ENCODE results near the gene KIF9. TPM values are rescaled to one million over a fixed set of nuclear protein-coding genes. Genes with fewer than 3 reads are reported as not detected.
A peak's percentile ranks its signal among the peaks of the same experiment; 100 is the strongest.
"Not testable (repeated sequence)": the region's sequence is repeated elsewhere in the genome, so short reads cannot be mapped to it uniquely, and the experiment has no call there.

KIF9 gene
- total RNA-seq, 1 donor from 2014 or later, result 6.9 TPM

- Histone ChIP-seq H3K4me1 (no peaks in the 10 kb centered on the region), H3K9me3 (no peaks in the 10 kb centered on the region), H3K36me3 (peaks cover 7% of the 10 kb centered on the region), H3K27ac (no peak overlapping the region), H3K4me3 (no peak overlapping the region), H3K27me3 (no peaks in the 10 kb centered on the region)
- no peak for TF ChIP-seq CTCF (IDR thresholded peaks at IDR 0.05)
- intact Hi-C loops (cut with DNase I), result no loop called here
- no peak for DNase-seq
- ATAC-seq, result no peak
Observed at GRCh38 chr3:47295322-47295721, 12.7 kb upstream of the KIF9 start.

GRCh38 chr3:47294392-47294791 is 11.8 kb upstream of the KIF9 start:
- intact Hi-C loops (cut with DNase I), result no loop called here
- no peak for DNase-seq

GRCh38 chr3:47293822-47294221 is 11.2 kb upstream of the KIF9 start:
- no peak overlapping the region for H3K27ac ChIP-seq
- no peaks in the 10 kb centered on the region for H3K27me3 ChIP-seq
- H3K4me3 ChIP-seq, result no peak overlapping the region
- H3K4me1 ChIP-seq, result no peaks in the 10 kb centered on the region
- no peak for TF ChIP-seq CTCF (IDR thresholded peaks at IDR 0.05)
- ATAC-seq, result no peak
- no peak for DNase-seq
- no peaks in the 10 kb centered on the region for H3K9me3 ChIP-seq
- peaks cover 12% of the 10 kb centered on the region for H3K36me3 ChIP-seq
- intact Hi-C loops (cut with DNase I), result no loop called here

More at GRCh38 chr3:47294392-47294791, 11.8 kb upstream of the KIF9 start:
- Histone ChIP-seq H3K4me1 (no peaks in the 10 kb centered on the region), H3K27ac (no peak overlapping the region), H3K9me3 (no peaks in the 10 kb centered on the region), H3K4me3 (no peak overlapping the region), H3K27me3 (no peaks in the 10 kb centered on the region), H3K36me3 (peaks cover 7% of the 10 kb centered on the region)
- TF ChIP-seq CTCF (IDR thresholded peaks at IDR 0.05), result no peak
- ATAC-seq, result no peak

- peaks cover 27% of the 10 kb centered on the region for H3K36me3 ChIP-seq
- intact Hi-C loops (cut with DNase I); DNase-seq; H3K27me3 ChIP-seq; H3K4me3 ChIP-seq; H3K9me3 ChIP-seq; H3K4me1 ChIP-seq; ATAC-seq; H3K27ac ChIP-seq: not testable (repeated sequence)
Observed at GRCh38 chr3:47291754-47292420, 9.3 kb upstream of the KIF9 start.

- no peak for DNase-seq
- ATAC-seq, result no peak
- H3K36me3 ChIP-seq, result peaks cover 27% of the 10 kb centered on the region
- no peak overlapping the region for H3K4me3 ChIP-seq
- no peak overlapping the region for H3K27ac ChIP-seq
- H3K4me1 ChIP-seq, result no peaks in the 10 kb centered on the region
- H3K9me3 ChIP-seq, result no peaks in the 10 kb centered on the region
- no peaks in the 10 kb centered on the region for H3K27me3 ChIP-seq
- intact Hi-C loops (cut with DNase I), result no loop called here
- TF ChIP-seq CTCF (IDR thresholded peaks at IDR 0.05), result no peak
Observed at GRCh38 chr3:47291158-47291753, 8.7 kb upstream of the KIF9 start.

- Histone ChIP-seq H3K4me3 (no peak overlapping the region), H3K27ac (no peak overlapping the region), H3K27me3 (no peaks in the 10 kb centered on the region), H3K4me1 (peaks cover 15% of the 10 kb centered on the region), H3K36me3 (peaks cover 21% of the 10 kb centered on the region), H3K9me3 (no peaks in the 10 kb centered on the region)
- DNase-seq (no peak), ATAC-seq (peak; percentile 50)
- intact Hi-C loops (cut with DNase I), result no loop called here
- no peak for TF ChIP-seq CTCF (IDR thresholded peaks at IDR 0.05)
Observed at GRCh38 chr3:47288966-47289910, 6.6 kb upstream of the KIF9 start.

All from upper lobe of right lung (tissue), 1 donor.